GM23338 (cell line): ENCODE results near the gene PPARD. TPM values are rescaled to one million over a fixed set of nuclear protein-coding genes. Genes with fewer than 3 reads are reported as not detected.
A peak's percentile ranks its signal among the peaks of the same experiment; 100 is the strongest.

ENCODE experiments used
- ATAC-seq: fragments of 200-7000 bp; cut with Tn5 transposase; 3 replicates; pipeline ENCODE4 v1.9.1; 2020
- DNase-seq: peaks from one replicate; pipeline ENCODE4 v3.0.0-alpha.2; 2015; ENCODE audit warnings: low spot score
- H2AFZ ChIP-seq: fragments of 200-600 bp; sonication (generic); 2 replicates; pipeline ENCODE4 v1.8.0; 2016; ENCODE audit warnings: antibody characterized with exemption, mild to moderate bottlenecking, moderate library complexity
- H3F3A ChIP-seq: fragments of 200-600 bp; sonication (generic); replicated peaks from 2 replicates; pipeline ENCODE4 v1.8.0; 2017; ENCODE audit warnings: antibody characterized with exemption, mixed run types, low read depth
- H3K27ac ChIP-seq: fragments of 200-600 bp; sonication (generic); 2 replicates; pipeline ENCODE4 v1.6.1; 2016; ENCODE audit warnings: low read depth
- H3K27me3 ChIP-seq: fragments of 200-600 bp; sonication (generic); 2 replicates; pipeline ENCODE4 v1.8.0; 2016; ENCODE audit warnings: mild to moderate bottlenecking, mixed run types, moderate library complexity; ENCODE audit not compliant: insufficient read depth
- H3K36me3 ChIP-seq: fragments of 200-600 bp; sonication (generic); 2 replicates; pipeline ENCODE4 v1.8.0; 2016; ENCODE audit warnings: mild to moderate bottlenecking; ENCODE audit not compliant: insufficient read depth
- H3K4me1 ChIP-seq: fragments of 200-600 bp; sonication (generic); 2 replicates; pipeline ENCODE4 v1.8.0; 2016; ENCODE audit warnings: mild to moderate bottlenecking, moderate library complexity; ENCODE audit not compliant: insufficient read depth
- H3K4me2 ChIP-seq: fragments of 200-600 bp; sonication (generic); 2 replicates; pipeline ENCODE4 v1.7.1; 2017; ENCODE audit warnings: mixed run types
- H3K4me3 ChIP-seq: fragments of 200-600 bp; sonication (generic); 2 replicates; pipeline ENCODE4 v1.6.1; 2016; ENCODE audit warnings: mixed run types
- H3K79me2 ChIP-seq: fragments of 200-600 bp; sonication (generic); replicated peaks from 2 replicates; pipeline ENCODE4 v1.8.0; 2017; ENCODE audit warnings: mild to moderate bottlenecking; ENCODE audit not compliant: insufficient read depth
- H3K9me2 ChIP-seq: fragments of 200-600 bp; sonication (generic); 2 replicates; pipeline ENCODE4 v1.8.0; 2017; ENCODE audit not compliant: insufficient read depth
- H4K20me1 ChIP-seq: fragments of 200-600 bp; sonication (generic); replicated peaks from 2 replicates; pipeline ENCODE4 v1.8.0; 2017; ENCODE audit warnings: mild to moderate bottlenecking; ENCODE audit not compliant: insufficient read depth
- H3K27ac Mint-ChIP-seq: 2 replicates; pipeline ENCODE4 v1.8.0; 2020; ENCODE audit warnings: inconsistent platforms, mild to moderate bottlenecking, moderate library complexity, mixed read lengths
- H3K27me3 Mint-ChIP-seq: 3 replicates; pipeline ENCODE4 v1.8.0; 2022; ENCODE audit warnings: low read depth, mild to moderate bottlenecking, moderate library complexity, mixed read lengths, inconsistent platforms; ENCODE audit not compliant: insufficient read depth, poor library complexity
- H3K36me3 Mint-ChIP-seq: 3 replicates; pipeline ENCODE4 v1.8.0; 2021; ENCODE audit warnings: low read depth, mild to moderate bottlenecking, inconsistent platforms, moderate library complexity, mixed read lengths
- H3K4me1 Mint-ChIP-seq: 3 replicates; pipeline ENCODE4 v1.8.0; 2020; ENCODE audit warnings: mild to moderate bottlenecking, inconsistent platforms, mixed read lengths
- H3K4me3 Mint-ChIP-seq: 3 replicates; pipeline ENCODE4 v1.8.0; 2021; ENCODE audit warnings: moderate library complexity, mild to moderate bottlenecking, inconsistent platforms, mixed read lengths
- H3K9me3 Mint-ChIP-seq: 3 replicates; pipeline ENCODE4 v1.8.0; 2020; ENCODE audit warnings: moderate library complexity, mild to moderate bottlenecking, inconsistent platforms, mixed read lengths
- CREB1 ChIP-seq: fragments of 250-450 bp; sonication (Bioruptor Pico); IDR thresholded peaks from 2 replicates; pipeline ENCODE4 v1.5.0; 2020; ENCODE audit warnings: low read depth, mild to moderate bottlenecking, moderate library complexity
- EZH2 ChIP-seq: fragments of 200-600 bp; sonication (generic); IDR thresholded peaks from one replicate; pipeline ENCODE4 v1.8.0; 2017; ENCODE audit warnings: antibody characterized with exemption, mild to moderate bottlenecking, low read depth; ENCODE audit not compliant: unreplicated experiment
- EZH2phosphoT487 ChIP-seq: fragments of 200-600 bp; sonication (generic); IDR thresholded peaks from one replicate; pipeline ENCODE4 v1.8.1; 2018; ENCODE audit warnings: antibody characterized with exemption; ENCODE audit not compliant: unreplicated experiment
- JUNB ChIP-seq: IDR thresholded peaks from one replicate; pipeline ENCODE4 v1.6.1; 2016; ENCODE audit warnings: antibody characterized with exemption; ENCODE audit not compliant: unreplicated experiment
- NANOG ChIP-seq: IDR thresholded peaks from 2 replicates; pipeline ENCODE4 v1.6.1; 2016; ENCODE audit warnings: antibody characterized with exemption, borderline replicate concordance
- POLR2AphosphoS5 ChIP-seq: IDR thresholded peaks from 2 replicates; pipeline ENCODE4 v1.6.1; 2016; ENCODE audit warnings: antibody characterized with exemption, low read depth
- STAT1 ChIP-seq: IDR thresholded peaks from one replicate; pipeline ENCODE4 v1.6.1; 2016; ENCODE audit warnings: antibody characterized with exemption; ENCODE audit not compliant: unreplicated experiment
- ZNF114 ChIP-seq: fragments of 250-450 bp; sonication (Bioruptor Pico); IDR thresholded peaks from 2 replicates; pipeline ENCODE4 v1.5.0; 2020; ENCODE audit warnings: mild to moderate bottlenecking, moderate library complexity
- ZNF331 ChIP-seq: fragments of 250-450 bp; sonication (Bioruptor Pico); IDR thresholded peaks from 2 replicates; pipeline ENCODE4 v1.5.0; 2020; ENCODE audit warnings: low read depth, mild to moderate bottlenecking, moderate library complexity
- polyA plus RNA-seq: library from polyadenylated mRNA; unstranded; fragments of >200 nt; fragmentation: Nextera tagmentation; extraction: Ambion mirVana; gene quantifications from 2 replicates; pipeline ENCODE4 v1.2.1, GENCODE V29; 2016
- total RNA-seq: library from RNA; depleted of rRNA; stranded (reverse); fragments of >200 nt; shearing (Covaris generic); gene quantifications from 2 replicates; pipeline ENCODE4 v1.2.3, GENCODE V29; 2014
- TF ChIP-seq, protein P1 (sequence below): fragments of 250-450 bp; sonication (Bioruptor Pico); IDR thresholded peaks from 2 replicates; pipeline ENCODE4 v1.5.0; 2020; ENCODE audit warnings: mild to moderate bottlenecking, moderate library complexity
- TF ChIP-seq, protein P2 (sequence below): IDR thresholded peaks from 2 replicates; pipeline ENCODE4 v1.6.1; 2016; ENCODE audit warnings: antibody characterized with exemption
- TF ChIP-seq, protein P3 (sequence below), 2 experiments: fragments of 200-600 bp in 1 of 2; sonication (generic) in 1 of 2; conservative IDR thresholded peaks; 2 replicates each; pipeline versions ENCODE4 v1.5.1 to v1.6.1; 2016 to 2017; ENCODE audit warnings: antibody characterized with exemption in 2 of 2, low read depth in 2 of 2, mild to moderate bottlenecking in 2 of 2, moderate library complexity in 1 of 2
- TF ChIP-seq, protein P4 (sequence below): IDR thresholded peaks from one replicate; pipeline ENCODE4 v1.6.1; 2018; ENCODE audit warnings: antibody characterized with exemption; ENCODE audit not compliant: unreplicated experiment

Gene PPARD
- total and polyA plus RNA-seq, 2 experiments from 2014 or later: 5.1 to 9.7 TPM

DNA sequence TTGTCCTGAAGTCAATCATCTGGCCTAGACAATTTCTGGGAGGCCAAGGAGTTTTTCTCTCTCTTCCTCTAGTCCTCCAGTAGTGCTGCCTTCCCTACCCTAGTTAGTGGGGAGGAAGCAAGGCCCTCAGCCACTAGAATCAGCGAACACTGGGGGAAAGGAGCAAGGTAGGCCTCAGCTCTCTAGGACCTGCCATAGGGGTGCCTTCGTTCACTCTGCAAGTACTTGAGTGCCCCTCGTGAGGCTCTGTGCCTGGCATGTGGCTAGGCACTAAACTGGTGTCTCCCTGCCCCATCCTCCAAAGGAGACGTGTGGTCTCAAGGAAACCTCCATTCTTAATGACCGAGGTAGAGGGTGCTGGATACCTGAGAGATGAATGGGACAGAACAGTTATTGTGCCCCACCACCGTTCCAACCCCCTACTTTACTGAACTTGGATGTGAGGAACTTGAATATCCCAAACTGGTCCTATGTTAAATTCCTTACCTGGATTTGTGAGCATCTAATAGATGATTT, 43.7 kb upstream of the PPARD start:
- no peaks in the 10 kb centered on the region for H3K9me3 Mint-ChIP-seq
- no peaks in the 10 kb centered on the region for H3K9me2 ChIP-seq
- no peak for ATAC-seq
- no peaks in the 10 kb centered on the region for H3K79me2 ChIP-seq
- no peaks in the 10 kb centered on the region; the same call in 1 of the 2 replicates for H3K36me3 ChIP-seq
- no peak for DNase-seq
- no peak overlapping the region for H3K27ac Mint-ChIP-seq
- no peaks in the 10 kb centered on the region for H3F3A ChIP-seq
- 0 out of 2 replicates have a peak overlapping the region, but pooled peaks have one; percentile 50 for H3K4me3 ChIP-seq
- TF ChIP-seq JUNB (no peak), EZH2phosphoT487 (no peak), ZNF114 (CRISPR knock-in tag) (no peak), STAT1 (no peak), NANOG (no peak), CREB1 (CRISPR knock-in tag) (no peak), POLR2AphosphoS5 (no peak), EZH2 (no peak), ZNF331 (CRISPR knock-in tag) (no peak)
- TF ChIP-seq, protein P1, sequence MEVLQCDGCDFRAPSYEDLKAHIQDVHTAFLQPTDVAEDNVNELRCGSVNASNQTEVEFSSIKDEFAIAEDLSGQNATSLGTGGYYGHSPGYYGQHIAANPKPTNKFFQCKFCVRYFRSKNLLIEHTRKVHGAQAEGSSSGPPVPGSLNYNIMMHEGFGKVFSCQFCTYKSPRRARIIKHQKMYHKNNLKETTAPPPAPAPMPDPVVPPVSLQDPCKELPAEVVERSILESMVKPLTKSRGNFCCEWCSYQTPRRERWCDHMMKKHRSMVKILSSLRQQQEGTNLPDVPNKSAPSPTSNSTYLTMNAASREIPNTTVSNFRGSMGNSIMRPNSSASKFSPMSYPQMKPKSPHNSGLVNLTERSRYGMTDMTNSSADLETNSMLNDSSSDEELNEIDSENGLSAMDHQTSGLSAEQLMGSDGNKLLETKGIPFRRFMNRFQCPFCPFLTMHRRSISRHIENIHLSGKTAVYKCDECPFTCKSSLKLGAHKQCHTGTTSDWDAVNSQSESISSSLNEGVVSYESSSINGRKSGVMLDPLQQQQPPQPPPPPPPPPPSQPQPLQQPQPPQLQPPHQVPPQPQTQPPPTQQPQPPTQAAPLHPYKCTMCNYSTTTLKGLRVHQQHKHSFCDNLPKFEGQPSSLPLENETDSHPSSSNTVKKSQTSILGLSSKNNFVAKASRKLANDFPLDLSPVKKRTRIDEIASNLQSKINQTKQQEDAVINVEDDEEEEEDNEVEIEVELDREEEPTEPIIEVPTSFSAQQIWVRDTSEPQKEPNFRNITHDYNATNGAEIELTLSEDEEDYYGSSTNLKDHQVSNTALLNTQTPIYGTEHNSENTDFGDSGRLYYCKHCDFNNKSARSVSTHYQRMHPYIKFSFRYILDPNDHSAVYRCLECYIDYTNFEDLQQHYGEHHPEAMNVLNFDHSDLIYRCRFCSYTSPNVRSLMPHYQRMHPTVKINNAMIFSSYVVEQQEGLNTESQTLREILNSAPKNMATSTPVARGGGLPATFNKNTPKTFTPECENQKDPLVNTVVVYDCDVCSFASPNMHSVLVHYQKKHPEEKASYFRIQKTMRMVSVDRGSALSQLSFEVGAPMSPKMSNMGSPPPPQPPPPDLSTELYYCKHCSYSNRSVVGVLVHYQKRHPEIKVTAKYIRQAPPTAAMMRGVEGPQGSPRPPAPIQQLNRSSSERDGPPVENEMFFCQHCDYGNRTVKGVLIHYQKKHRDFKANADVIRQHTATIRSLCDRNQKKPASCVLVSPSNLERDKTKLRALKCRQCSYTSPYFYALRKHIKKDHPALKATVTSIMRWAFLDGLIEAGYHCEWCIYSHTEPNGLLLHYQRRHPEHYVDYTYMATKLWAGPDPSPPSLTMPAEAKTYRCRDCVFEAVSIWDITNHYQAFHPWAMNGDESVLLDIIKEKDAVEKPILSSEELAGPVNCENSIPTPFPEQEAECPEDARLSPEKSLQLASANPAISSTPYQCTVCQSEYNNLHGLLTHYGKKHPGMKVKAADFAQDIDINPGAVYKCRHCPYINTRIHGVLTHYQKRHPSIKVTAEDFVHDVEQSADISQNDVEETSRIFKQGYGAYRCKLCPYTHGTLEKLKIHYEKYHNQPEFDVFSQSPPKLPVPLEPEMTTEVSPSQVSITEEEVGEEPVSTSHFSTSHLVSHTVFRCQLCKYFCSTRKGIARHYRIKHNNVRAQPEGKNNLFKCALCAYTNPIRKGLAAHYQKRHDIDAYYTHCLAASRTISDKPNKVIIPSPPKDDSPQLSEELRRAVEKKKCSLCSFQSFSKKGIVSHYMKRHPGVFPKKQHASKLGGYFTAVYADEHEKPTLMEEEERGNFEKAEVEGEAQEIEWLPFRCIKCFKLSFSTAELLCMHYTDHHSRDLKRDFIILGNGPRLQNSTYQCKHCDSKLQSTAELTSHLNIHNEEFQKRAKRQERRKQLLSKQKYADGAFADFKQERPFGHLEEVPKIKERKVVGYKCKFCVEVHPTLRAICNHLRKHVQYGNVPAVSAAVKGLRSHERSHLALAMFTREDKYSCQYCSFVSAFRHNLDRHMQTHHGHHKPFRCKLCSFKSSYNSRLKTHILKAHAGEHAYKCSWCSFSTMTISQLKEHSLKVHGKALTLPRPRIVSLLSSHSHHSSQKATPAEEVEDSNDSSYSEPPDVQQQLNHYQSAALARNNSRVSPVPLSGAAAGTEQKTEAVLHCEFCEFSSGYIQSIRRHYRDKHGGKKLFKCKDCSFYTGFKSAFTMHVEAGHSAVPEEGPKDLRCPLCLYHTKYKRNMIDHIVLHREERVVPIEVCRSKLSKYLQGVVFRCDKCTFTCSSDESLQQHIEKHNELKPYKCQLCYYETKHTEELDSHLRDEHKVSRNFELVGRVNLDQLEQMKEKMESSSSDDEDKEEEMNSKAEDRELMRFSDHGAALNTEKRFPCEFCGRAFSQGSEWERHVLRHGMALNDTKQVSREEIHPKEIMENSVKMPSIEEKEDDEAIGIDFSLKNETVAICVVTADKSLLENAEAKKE: no peak
- TF ChIP-seq, protein P2, sequence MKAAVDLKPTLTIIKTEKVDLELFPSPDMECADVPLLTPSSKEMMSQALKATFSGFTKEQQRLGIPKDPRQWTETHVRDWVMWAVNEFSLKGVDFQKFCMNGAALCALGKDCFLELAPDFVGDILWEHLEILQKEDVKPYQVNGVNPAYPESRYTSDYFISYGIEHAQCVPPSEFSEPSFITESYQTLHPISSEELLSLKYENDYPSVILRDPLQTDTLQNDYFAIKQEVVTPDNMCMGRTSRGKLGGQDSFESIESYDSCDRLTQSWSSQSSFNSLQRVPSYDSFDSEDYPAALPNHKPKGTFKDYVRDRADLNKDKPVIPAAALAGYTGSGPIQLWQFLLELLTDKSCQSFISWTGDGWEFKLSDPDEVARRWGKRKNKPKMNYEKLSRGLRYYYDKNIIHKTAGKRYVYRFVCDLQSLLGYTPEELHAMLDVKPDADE: no peak
- TF ChIP-seq, protein P3, sequence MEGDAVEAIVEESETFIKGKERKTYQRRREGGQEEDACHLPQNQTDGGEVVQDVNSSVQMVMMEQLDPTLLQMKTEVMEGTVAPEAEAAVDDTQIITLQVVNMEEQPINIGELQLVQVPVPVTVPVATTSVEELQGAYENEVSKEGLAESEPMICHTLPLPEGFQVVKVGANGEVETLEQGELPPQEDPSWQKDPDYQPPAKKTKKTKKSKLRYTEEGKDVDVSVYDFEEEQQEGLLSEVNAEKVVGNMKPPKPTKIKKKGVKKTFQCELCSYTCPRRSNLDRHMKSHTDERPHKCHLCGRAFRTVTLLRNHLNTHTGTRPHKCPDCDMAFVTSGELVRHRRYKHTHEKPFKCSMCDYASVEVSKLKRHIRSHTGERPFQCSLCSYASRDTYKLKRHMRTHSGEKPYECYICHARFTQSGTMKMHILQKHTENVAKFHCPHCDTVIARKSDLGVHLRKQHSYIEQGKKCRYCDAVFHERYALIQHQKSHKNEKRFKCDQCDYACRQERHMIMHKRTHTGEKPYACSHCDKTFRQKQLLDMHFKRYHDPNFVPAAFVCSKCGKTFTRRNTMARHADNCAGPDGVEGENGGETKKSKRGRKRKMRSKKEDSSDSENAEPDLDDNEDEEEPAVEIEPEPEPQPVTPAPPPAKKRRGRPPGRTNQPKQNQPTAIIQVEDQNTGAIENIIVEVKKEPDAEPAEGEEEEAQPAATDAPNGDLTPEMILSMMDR (conservative IDR thresholded peaks at IDR 0.05; ENCODE audit: low read depth in 2 of 2): no peak
- TF ChIP-seq, protein P4, sequence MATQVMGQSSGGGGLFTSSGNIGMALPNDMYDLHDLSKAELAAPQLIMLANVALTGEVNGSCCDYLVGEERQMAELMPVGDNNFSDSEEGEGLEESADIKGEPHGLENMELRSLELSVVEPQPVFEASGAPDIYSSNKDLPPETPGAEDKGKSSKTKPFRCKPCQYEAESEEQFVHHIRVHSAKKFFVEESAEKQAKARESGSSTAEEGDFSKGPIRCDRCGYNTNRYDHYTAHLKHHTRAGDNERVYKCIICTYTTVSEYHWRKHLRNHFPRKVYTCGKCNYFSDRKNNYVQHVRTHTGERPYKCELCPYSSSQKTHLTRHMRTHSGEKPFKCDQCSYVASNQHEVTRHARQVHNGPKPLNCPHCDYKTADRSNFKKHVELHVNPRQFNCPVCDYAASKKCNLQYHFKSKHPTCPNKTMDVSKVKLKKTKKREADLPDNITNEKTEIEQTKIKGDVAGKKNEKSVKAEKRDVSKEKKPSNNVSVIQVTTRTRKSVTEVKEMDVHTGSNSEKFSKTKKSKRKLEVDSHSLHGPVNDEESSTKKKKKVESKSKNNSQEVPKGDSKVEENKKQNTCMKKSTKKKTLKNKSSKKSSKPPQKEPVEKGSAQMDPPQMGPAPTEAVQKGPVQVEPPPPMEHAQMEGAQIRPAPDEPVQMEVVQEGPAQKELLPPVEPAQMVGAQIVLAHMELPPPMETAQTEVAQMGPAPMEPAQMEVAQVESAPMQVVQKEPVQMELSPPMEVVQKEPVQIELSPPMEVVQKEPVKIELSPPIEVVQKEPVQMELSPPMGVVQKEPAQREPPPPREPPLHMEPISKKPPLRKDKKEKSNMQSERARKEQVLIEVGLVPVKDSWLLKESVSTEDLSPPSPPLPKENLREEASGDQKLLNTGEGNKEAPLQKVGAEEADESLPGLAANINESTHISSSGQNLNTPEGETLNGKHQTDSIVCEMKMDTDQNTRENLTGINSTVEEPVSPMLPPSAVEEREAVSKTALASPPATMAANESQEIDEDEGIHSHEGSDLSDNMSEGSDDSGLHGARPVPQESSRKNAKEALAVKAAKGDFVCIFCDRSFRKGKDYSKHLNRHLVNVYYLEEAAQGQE: no peak
- H2AFZ ChIP-seq: no peak overlapping the region
- peak overlapping the region; percentile 78; the same call in 1 of the 2 replicates for H3K4me2 ChIP-seq
- no peaks in the 10 kb centered on the region for H4K20me1 ChIP-seq
- peaks cover 14% of the 10 kb centered on the region for H3K36me3 Mint-ChIP-seq
- H3K4me1 Mint-ChIP-seq: peaks cover 38% of the 10 kb centered on the region
- no peaks in the 10 kb centered on the region for H3K27me3 ChIP-seq
- no peak overlapping the region; the same call in 2 of the 3 replicates for H3K4me3 Mint-ChIP-seq
- H3K27me3 Mint-ChIP-seq: peaks cover 11% of the 10 kb centered on the region
- peaks cover 30% of the 10 kb centered on the region for H3K4me1 ChIP-seq
- H3K27ac ChIP-seq: no peak overlapping the region
